Esophagus muscularis mucosa (tissue), 4 donors: ENCODE measurements around the gene ALKBH5. TPM values are rescaled to one million over a fixed set of nuclear protein-coding genes. Genes with fewer than 3 reads are reported as not detected.

Experiments
- DNase-seq: peaks from one replicate; pipeline ENCODE4 v3.0.0-alpha.2; 2017; ENCODE audit errors: extremely low spot score
- H3K27ac ChIP-seq, 4 donors: fragments of 200-600 bp; sonication (generic); replicated peaks in 1 of 4; 1 replicate in 3 of 4; 2 replicates in 1 of 4; pipeline ENCODE4 v1.5.1; 2016 to 2019; ENCODE audit warnings: mild to moderate bottlenecking in 1 of 4
- H3K27me3 ChIP-seq, 4 donors: fragments of 200-600 bp; sonication (generic); one replicate each; pipeline versions ENCODE4 v1.5.1 to v1.6.0; 2016 to 2019
- H3K36me3 ChIP-seq, 4 donors: fragments of 200-600 bp; sonication (generic); one replicate each; pipeline ENCODE4 v1.5.1; 2016 to 2019
- H3K4me1 ChIP-seq, 4 donors: fragments of 200-600 bp; sonication (generic); one replicate each; pipeline ENCODE4 v1.5.1; 2016 to 2019
- H3K4me3 ChIP-seq, 4 donors: fragments of 200-600 bp; sonication (generic); 1 replicate in 2 of 4; 2 replicates in 2 of 4; pipeline ENCODE4 v1.5.1; 2016 to 2019; ENCODE audit warnings: mild to moderate bottlenecking in 4 of 4, moderate library complexity in 1 of 4
- H3K9me3 ChIP-seq, 4 donors: fragments of 200-600 bp; sonication (generic); 1 replicate in 3 of 4; 2 replicates in 1 of 4; pipeline ENCODE4 v1.5.1; 2016 to 2019
- EP300 ChIP-seq: sonication (generic); formaldehyde crosslinking; IDR thresholded peaks from one replicate; pipeline ENCODE4 v1.6.1; 2017; ENCODE audit warnings: antibody characterized with exemption
- POLR2A ChIP-seq: fragments of 450-650 bp; IDR thresholded peaks from one replicate; pipeline ENCODE4 v1.6.1; 2017; ENCODE audit warnings: antibody characterized with exemption, moderate library complexity, mild to moderate bottlenecking, low read depth
- POLR2AphosphoS5 ChIP-seq, 2 donors: sonication (generic); formaldehyde crosslinking; IDR thresholded peaks; one replicate each; pipeline ENCODE4 v1.6.1; 2017; ENCODE audit warnings: antibody characterized with exemption in 2 of 2
- WGBS: methylation state at CpG from one replicate; pipeline ENCODE4 v1.1.5; 2018; 5-methylcytosine and 5-hydroxymethylcytosine counted together
- intact Hi-C: fragments of 100-400 bp; cut with DNase I; formaldehyde crosslinking; loops from one replicate; pipeline ENCODE4 v1.15.1; 2023
- total RNA-seq, 4 donors: library from RNA; depleted of rRNA; stranded (reverse); fragments of >200 nt; gene quantifications; one replicate each; pipeline versions ENCODE4 v1.1.0 to v1.2.1, GENCODE V29; 2016
- TF ChIP-seq, protein P1 (sequence below), 3 experiments: fragments of 200-600 bp in 2 of 3; fragments of 450-650 bp in 1 of 3; sonication (generic) in 2 of 3; IDR thresholded peaks; one replicate each; pipeline ENCODE4 v1.5.1; 2017 to 2019; ENCODE audit warnings: antibody characterized with exemption in 3 of 3, mild to moderate bottlenecking in 2 of 3, moderate library complexity in 1 of 3

The ALKBH5 gene
- total RNA-seq, 4 donors from 2014 or later, result 120 to 197 (median 151) TPM

DNA sequence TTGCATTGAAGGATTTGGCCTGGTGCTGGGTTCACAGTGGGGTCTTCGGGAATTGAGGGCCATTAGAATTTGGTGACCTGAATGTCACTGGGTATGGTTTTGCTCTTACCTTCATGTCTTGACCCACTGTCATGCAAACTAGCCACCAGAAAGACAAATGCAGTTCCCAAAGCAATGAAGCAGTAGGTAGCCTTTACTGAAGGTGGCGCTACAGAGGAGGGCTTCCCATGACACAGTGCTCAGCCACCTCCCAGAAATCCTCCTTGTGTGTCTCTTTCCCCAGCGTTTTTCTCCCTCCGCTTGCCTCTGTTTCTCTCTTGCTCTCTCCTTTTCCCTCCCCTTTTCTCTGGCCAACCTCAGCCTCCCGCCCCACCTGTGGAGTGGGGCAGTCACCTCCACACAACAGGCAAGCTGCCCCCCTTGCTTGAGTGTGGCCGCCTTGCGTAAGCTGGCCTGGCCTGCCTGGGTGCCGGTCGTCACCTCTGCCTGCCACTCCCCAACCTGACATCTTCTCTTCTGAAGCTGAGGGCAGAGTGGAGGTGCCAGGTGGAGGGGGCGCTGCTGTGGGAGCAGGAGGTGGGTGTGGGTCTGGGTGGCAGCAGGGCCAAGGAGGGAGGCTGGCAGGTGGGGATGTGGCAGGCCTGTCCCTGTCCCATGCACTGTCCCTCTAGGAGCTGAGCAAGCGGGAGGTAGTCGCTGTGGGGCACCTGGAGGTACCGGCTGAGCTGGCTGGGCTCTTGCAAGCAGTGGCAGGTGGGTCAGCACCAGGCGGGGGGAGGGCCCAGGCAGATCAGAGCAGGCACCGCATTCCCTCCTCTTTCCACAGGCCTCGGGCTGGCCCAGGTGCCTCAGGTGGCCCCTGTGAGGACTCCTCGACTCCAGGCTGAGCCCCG, 40.3 kb upstream of the ALKBH5 start:
- TF ChIP-seq POLR2AphosphoS5 (IDR thresholded peaks at IDR 0.05), result no peak
- TF ChIP-seq EP300, result no peak
- no peak for TF ChIP-seq POLR2A
- TF ChIP-seq, protein P1, sequence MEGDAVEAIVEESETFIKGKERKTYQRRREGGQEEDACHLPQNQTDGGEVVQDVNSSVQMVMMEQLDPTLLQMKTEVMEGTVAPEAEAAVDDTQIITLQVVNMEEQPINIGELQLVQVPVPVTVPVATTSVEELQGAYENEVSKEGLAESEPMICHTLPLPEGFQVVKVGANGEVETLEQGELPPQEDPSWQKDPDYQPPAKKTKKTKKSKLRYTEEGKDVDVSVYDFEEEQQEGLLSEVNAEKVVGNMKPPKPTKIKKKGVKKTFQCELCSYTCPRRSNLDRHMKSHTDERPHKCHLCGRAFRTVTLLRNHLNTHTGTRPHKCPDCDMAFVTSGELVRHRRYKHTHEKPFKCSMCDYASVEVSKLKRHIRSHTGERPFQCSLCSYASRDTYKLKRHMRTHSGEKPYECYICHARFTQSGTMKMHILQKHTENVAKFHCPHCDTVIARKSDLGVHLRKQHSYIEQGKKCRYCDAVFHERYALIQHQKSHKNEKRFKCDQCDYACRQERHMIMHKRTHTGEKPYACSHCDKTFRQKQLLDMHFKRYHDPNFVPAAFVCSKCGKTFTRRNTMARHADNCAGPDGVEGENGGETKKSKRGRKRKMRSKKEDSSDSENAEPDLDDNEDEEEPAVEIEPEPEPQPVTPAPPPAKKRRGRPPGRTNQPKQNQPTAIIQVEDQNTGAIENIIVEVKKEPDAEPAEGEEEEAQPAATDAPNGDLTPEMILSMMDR (IDR thresholded peaks at IDR 0.05), result no peak
- WGBS, result 81% methylated on average over 14 of the region's 18 CpGs
- Histone ChIP-seq H3K4me1 (peaks cover 0 to 8% (median 4%) of the 10 kb centered on the region in 4 donors), H3K4me3 (no peak overlapping the region), H3K36me3 (no peaks in the 10 kb centered on the region), H3K9me3 (no peaks in the 10 kb centered on the region), H3K27ac (no peak overlapping the region), H3K27me3 (peaks cover 0 to 31% (median 0%) of the 10 kb centered on the region in 4 donors)
- intact Hi-C loops, result no loop called here
- no peak for DNase-seq

DNA sequence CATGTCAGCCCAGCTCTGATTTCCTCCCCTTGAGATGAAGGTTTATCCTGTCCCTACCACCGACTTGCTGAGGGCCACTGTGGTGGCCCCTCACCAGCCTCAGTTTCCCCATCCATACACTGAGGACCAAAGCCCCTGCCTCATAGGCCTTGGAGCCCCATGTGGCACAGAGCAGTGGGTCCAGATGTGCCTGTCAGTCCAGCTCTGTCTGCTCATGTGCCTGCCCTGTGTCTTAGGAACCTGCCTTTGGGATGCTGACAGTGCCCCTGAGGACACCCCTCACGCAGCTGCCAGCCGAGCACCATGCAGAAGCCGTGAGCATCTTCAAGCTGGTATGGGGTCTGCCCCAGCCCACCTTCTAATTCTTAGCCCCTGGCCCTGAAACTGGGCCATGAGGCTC, 39.4 kb upstream of the ALKBH5 start:
- TF ChIP-seq POLR2A (no peak), POLR2AphosphoS5 (IDR thresholded peaks at IDR 0.05) (no peak), EP300 (no peak)
- TF ChIP-seq, protein P1 (IDR thresholded peaks at IDR 0.05), result no peak
- no peaks in the 10 kb centered on the region for H3K36me3 ChIP-seq
- no peak overlapping the region for H3K27ac ChIP-seq
- DNase-seq, result no peak
- H3K4me1 ChIP-seq, result peaks cover 0 to 8% (median 4%) of the 10 kb centered on the region in 4 donors
- intact Hi-C loops, result no loop called here
- H3K9me3 ChIP-seq, result no peaks in the 10 kb centered on the region
- 84% methylated on average over 4 of the region's 4 CpGs for WGBS
- H3K4me3 ChIP-seq, result no peak overlapping the region
- peaks cover 0 to 31% (median 0%) of the 10 kb centered on the region in 4 donors for H3K27me3 ChIP-seq

DNA sequence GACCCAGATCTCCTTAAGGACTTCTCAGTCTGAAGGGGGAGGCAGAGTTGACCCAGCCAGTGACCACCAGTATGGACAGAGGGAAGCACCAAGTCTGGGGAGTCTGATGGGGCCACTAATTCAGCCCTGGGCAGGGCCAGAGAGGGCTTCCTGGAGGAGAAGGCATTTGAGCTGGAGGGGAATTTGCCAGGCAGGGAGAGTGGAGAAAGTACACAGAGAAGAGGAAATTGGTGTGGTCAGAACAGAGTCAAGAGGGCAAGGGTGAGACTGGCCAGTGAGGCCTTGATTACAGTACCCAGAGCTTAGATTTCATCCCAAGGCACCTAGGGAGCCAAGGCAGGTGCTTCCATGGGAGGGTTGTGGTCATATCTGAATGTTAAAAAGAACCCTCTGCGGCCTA, 38.8 kb upstream of the ALKBH5 start:
- no peaks in the 10 kb centered on the region for H3K36me3 ChIP-seq
- H3K4me1 ChIP-seq, result peaks cover 0 to 8% (median 4%) of the 10 kb centered on the region in 4 donors
- intact Hi-C loops, result no loop called here
- peaks cover 0 to 31% (median 0%) of the 10 kb centered on the region in 4 donors for H3K27me3 ChIP-seq
- H3K4me3 ChIP-seq, result no peak overlapping the region
- DNase-seq, result no peak
- H3K27ac ChIP-seq, result no peak overlapping the region
- WGBS, result 100% methylated on average over 1 of the region's 1 CpG
- TF ChIP-seq EP300 (no peak), POLR2AphosphoS5 (IDR thresholded peaks at IDR 0.05) (no peak), POLR2A (no peak)
- TF ChIP-seq, protein P1 (IDR thresholded peaks at IDR 0.05), result no peak
- H3K9me3 ChIP-seq, result no peaks in the 10 kb centered on the region

DNA sequence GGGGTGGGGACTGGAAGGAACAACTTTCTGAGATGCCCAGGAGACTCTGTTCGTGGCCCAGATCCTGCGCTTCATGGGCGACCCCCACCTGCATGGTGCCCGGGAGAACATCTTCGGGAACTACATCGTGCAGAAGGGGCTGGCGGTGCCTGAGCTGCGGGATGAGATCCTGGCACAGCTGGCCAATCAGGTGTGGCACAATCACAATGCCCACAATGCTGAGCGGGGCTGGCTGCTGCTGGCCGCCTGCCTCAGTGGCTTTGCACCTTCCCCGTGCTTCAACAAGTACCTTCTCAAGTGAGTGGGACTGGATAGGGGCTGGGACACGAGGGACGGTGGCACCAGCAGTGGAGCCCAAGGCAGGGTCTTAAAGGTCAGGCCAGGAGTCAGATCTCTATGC, 37.8 kb upstream of the ALKBH5 start:
- intact Hi-C loops, result no loop called here
- Histone ChIP-seq H3K9me3 (no peaks in the 10 kb centered on the region), H3K27me3 (peaks cover 0 to 31% (median 0%) of the 10 kb centered on the region in 4 donors), H3K4me3 (no peak overlapping the region), H3K4me1 (peaks cover 0 to 8% (median 2%) of the 10 kb centered on the region in 4 donors), H3K36me3 (no peaks in the 10 kb centered on the region), H3K27ac (no peak overlapping the region)
- DNase-seq, result no peak
- WGBS, result 100% methylated on average over 4 of the region's 13 CpGs
- TF ChIP-seq, protein P1 (IDR thresholded peaks at IDR 0.05), result no peak
- TF ChIP-seq POLR2A, result no peak
- TF ChIP-seq POLR2AphosphoS5 (IDR thresholded peaks at IDR 0.05), result no peak
- TF ChIP-seq EP300, result no peak
